Measurements from ENCODE around the gene TMEM95.
"Not testable (repeated sequence)": the region's sequence is repeated elsewhere in the genome, so short reads cannot be mapped to it uniquely, and the experiment has no call there.

DNA sequence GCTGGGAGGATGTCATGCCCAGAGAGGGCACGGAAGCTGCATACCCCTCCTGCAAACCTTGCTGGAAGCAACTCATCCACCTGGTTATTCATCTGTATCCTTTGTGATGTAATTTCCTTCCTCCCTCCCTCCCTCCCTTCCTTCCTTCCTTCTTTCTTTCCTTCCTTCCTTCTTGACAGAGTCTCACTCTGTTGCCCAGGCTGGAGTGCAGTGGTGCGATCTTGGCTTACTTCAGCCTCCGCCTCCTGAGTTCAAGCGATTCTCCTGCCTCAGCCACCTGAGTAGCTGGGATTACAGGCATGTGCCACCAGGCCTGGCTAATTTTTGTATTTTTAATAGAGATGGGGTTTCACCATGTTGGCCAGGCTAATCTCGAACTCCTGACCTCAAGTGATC, 13.6 kb downstream of the TMEM95 start:
- TF ChIP-seq, protein P1, sequence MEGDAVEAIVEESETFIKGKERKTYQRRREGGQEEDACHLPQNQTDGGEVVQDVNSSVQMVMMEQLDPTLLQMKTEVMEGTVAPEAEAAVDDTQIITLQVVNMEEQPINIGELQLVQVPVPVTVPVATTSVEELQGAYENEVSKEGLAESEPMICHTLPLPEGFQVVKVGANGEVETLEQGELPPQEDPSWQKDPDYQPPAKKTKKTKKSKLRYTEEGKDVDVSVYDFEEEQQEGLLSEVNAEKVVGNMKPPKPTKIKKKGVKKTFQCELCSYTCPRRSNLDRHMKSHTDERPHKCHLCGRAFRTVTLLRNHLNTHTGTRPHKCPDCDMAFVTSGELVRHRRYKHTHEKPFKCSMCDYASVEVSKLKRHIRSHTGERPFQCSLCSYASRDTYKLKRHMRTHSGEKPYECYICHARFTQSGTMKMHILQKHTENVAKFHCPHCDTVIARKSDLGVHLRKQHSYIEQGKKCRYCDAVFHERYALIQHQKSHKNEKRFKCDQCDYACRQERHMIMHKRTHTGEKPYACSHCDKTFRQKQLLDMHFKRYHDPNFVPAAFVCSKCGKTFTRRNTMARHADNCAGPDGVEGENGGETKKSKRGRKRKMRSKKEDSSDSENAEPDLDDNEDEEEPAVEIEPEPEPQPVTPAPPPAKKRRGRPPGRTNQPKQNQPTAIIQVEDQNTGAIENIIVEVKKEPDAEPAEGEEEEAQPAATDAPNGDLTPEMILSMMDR (conservative IDR thresholded peaks at IDR 0.05; ENCODE audit: low read depth in 2 of 2) = not testable (repeated sequence)
- TF ChIP-seq CREB1 (CRISPR knock-in tag; IDR thresholded peaks at IDR 0.05; ENCODE audit: low read depth); EZH2phosphoT487 (IDR thresholded peaks at IDR 0.05; ENCODE audit: unreplicated experiment); POLR2AphosphoS5 (IDR thresholded peaks at IDR 0.05; ENCODE audit: low read depth); EZH2 (IDR thresholded peaks at IDR 0.05; ENCODE audit: low read depth, unreplicated experiment); JUNB (IDR thresholded peaks at IDR 0.05; ENCODE audit: unreplicated experiment): not testable (repeated sequence)

Data from GM23338 (cell line).